ENCODE results near the gene USP25. TPM values are rescaled to one million over a fixed set of nuclear protein-coding genes. Genes with fewer than 3 reads are reported as not detected.

USP25 gene
- total RNA-seq, 1 experiment from 2014 or later = 22.1 TPM

DNA sequence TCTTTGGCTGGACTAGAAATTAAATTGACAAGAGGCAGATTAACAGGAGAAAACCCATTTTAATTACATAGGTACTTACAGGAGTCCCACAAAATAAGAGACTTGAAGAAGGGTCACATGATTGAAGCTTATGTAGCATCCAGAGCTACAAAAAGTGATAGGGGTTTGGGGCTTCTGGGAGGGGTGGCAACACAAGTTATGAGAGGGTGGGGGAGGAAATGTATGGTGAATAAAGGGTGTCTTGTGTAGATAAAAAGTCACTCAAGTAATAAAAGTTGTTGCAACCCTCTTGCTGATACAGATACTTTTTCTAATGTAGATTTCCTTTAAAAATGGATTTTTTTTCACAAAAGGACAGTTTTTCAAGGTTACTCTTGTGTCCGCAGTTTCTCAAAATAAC lies 24.0 kb downstream of the USP25 start:
- Mint-ChIP-seq H3K9me3 (ENCODE audit: low read depth, unreplicated experiment) (peaks cover 10% of the 10 kb centered on the region), H3K27ac (ENCODE audit: unreplicated experiment) (no peak overlapping the region), H3K4me3 (ENCODE audit: low read depth, unreplicated experiment) (no peak overlapping the region), H3K27me3 (ENCODE audit: unreplicated experiment) (no peaks in the 10 kb centered on the region), H3K4me1 (ENCODE audit: low read depth, unreplicated experiment) (peaks cover 50% of the 10 kb centered on the region), H3K36me3 (ENCODE audit: insufficient read depth, unreplicated experiment) (no peaks in the 10 kb centered on the region)
- TF ChIP-seq, protein P1, sequence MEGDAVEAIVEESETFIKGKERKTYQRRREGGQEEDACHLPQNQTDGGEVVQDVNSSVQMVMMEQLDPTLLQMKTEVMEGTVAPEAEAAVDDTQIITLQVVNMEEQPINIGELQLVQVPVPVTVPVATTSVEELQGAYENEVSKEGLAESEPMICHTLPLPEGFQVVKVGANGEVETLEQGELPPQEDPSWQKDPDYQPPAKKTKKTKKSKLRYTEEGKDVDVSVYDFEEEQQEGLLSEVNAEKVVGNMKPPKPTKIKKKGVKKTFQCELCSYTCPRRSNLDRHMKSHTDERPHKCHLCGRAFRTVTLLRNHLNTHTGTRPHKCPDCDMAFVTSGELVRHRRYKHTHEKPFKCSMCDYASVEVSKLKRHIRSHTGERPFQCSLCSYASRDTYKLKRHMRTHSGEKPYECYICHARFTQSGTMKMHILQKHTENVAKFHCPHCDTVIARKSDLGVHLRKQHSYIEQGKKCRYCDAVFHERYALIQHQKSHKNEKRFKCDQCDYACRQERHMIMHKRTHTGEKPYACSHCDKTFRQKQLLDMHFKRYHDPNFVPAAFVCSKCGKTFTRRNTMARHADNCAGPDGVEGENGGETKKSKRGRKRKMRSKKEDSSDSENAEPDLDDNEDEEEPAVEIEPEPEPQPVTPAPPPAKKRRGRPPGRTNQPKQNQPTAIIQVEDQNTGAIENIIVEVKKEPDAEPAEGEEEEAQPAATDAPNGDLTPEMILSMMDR (IDR thresholded peaks at IDR 0.05; ENCODE audit: unreplicated experiment) = no peak
- intact Hi-C loops (cut with micrococcal nuclease; ENCODE audit: unreplicated experiment) = no loop called here
- no peak for DNase-seq
- BruUV-seq (replicated peaks) = no TSS peak
- CTCF ChIA-PET = interaction anchor here (0.7 to 0.9 kb wide), 2 partner anchors 18 to 191 kb away, joined by 3 to 4 read pairs; no protein-coding TSS in a partner anchor

DNA sequence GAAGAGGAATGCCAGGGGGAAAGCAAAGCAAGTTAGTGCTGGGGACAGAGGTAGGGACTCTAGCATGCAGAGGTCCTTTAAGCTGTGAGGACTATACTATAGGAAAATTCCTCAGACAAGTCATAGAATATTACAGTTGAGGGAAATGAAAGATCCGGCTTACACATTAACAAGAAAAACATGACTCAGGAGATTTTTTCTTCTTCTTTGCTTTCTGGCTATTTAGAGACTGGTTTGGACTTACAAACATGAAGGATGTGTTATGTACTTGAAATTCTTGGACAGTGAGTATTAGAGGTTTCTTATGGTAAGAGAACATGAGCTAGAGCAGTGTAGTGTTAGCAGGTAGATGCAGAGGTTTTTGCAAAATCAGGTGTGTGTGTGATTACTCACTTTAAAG lies 24.9 kb downstream of the USP25 start:
- Mint-ChIP-seq H3K27ac (ENCODE audit: unreplicated experiment) (peak overlapping the region; percentile 50), H3K36me3 (ENCODE audit: insufficient read depth, unreplicated experiment) (no peaks in the 10 kb centered on the region), H3K4me3 (ENCODE audit: low read depth, unreplicated experiment) (no peak overlapping the region), H3K27me3 (ENCODE audit: unreplicated experiment) (no peaks in the 10 kb centered on the region), H3K9me3 (ENCODE audit: low read depth, unreplicated experiment) (peaks cover 10% of the 10 kb centered on the region), H3K4me1 (ENCODE audit: low read depth, unreplicated experiment) (peaks cover 42% of the 10 kb centered on the region)
- intact Hi-C loops (cut with micrococcal nuclease; ENCODE audit: unreplicated experiment) = no loop called here
- DNase-seq = no peak
- CTCF ChIA-PET = no interaction called here
- TF ChIP-seq, protein P1 (IDR thresholded peaks at IDR 0.05; ENCODE audit: unreplicated experiment) = no peak
- BruUV-seq (replicated peaks) = no TSS peak

DNA sequence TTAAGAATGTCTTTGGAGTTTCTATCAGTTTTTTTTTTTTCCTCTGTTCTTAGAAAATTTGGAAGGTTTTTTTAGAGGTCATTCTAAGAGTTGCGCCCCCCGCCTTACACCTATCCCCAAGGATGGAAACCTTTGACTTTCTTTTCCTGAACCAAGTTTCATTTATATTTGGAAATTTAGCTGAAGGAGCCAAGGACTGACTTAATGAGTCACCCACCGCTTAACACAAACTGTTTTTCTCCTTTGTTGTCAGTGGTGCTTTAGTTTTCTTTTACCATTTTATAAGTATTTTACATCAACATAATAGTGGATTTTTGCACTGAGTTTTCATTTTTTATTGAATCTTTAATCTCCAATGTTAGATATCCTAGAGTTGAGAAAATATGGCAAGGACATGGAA lies 25.3 kb downstream of the USP25 start:
- intact Hi-C loops (cut with micrococcal nuclease; ENCODE audit: unreplicated experiment) = no loop called here
- TF ChIP-seq, protein P1 (IDR thresholded peaks at IDR 0.05; ENCODE audit: unreplicated experiment) = no peak
- no peak overlapping the region for H3K4me3 Mint-ChIP-seq (ENCODE audit: low read depth, unreplicated experiment)
- H3K27ac Mint-ChIP-seq (ENCODE audit: unreplicated experiment) = peak overlapping the region; percentile 50
- no TSS peak for BruUV-seq (replicated peaks)
- H3K4me1 Mint-ChIP-seq (ENCODE audit: low read depth, unreplicated experiment) = peaks cover 42% of the 10 kb centered on the region
- H3K9me3 Mint-ChIP-seq (ENCODE audit: low read depth, unreplicated experiment) = peaks cover 10% of the 10 kb centered on the region
- no peak for DNase-seq
- no peaks in the 10 kb centered on the region for H3K36me3 Mint-ChIP-seq (ENCODE audit: insufficient read depth, unreplicated experiment)
- H3K27me3 Mint-ChIP-seq (ENCODE audit: unreplicated experiment) = no peaks in the 10 kb centered on the region
- CTCF ChIA-PET = no interaction called here

DNA sequence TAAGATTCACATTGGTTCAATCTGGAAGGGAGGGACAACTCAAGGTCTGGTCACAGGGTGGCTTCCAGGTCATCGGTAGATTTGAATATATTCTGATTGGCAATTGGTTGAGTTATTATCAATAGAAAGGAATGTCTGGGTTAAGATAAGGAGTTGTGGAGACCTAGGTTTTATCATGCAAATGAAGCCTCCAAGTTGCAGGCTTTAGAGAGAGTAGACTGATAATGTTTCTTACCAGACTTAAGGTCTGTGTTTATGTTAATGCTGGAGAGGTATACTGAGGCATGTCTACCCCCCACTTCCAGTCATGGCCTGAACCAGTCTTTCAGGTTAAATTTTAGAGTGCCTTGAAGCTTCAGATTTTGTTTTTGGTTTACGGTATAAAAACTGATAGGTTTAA lies 29.7 kb downstream of the USP25 start:
- TF ChIP-seq, protein P1 (IDR thresholded peaks at IDR 0.05; ENCODE audit: unreplicated experiment) = no peak
- intact Hi-C loops (cut with micrococcal nuclease; ENCODE audit: unreplicated experiment) = no loop called here
- peaks cover 4% of the 10 kb centered on the region for H3K36me3 Mint-ChIP-seq (ENCODE audit: insufficient read depth, unreplicated experiment)
- CTCF ChIA-PET = no interaction called here
- BruUV-seq (replicated peaks) = no TSS peak
- H3K4me3 Mint-ChIP-seq (ENCODE audit: low read depth, unreplicated experiment) = no peak overlapping the region
- no peak for DNase-seq
- H3K27ac Mint-ChIP-seq (ENCODE audit: unreplicated experiment) = no peak overlapping the region
- peaks cover 10% of the 10 kb centered on the region for H3K9me3 Mint-ChIP-seq (ENCODE audit: low read depth, unreplicated experiment)
- H3K27me3 Mint-ChIP-seq (ENCODE audit: unreplicated experiment) = no peaks in the 10 kb centered on the region
- peaks cover 41% of the 10 kb centered on the region for H3K4me1 Mint-ChIP-seq (ENCODE audit: low read depth, unreplicated experiment)
